ENCODE results near the gene CEP112.

CEP112 gene

GRCh38 chr17:65656390-65657250 is 535.3 kb downstream of the CEP112 start:
- DNase-seq (ENCODE audit: low read depth, low spot score), result no peak

GRCh38 chr17:65655706-65656105 is 536.2 kb downstream of the CEP112 start:
- no peak for DNase-seq (ENCODE audit: low read depth, low spot score)

GRCh38 chr17:65644545-65644944 is 547.4 kb downstream of the CEP112 start:
- no peak for DNase-seq (ENCODE audit: low read depth, low spot score)

GRCh38 chr17:65638221-65638975 is 553.5 kb downstream of the CEP112 start:
- DNase-seq (ENCODE audit: low read depth, low spot score), result no peak

GRCh38 chr17:65637786-65638185 is 554.1 kb downstream of the CEP112 start:
- DNase-seq (ENCODE audit: low read depth, low spot score), result no peak

- peak; percentile 30 for DNase-seq (ENCODE audit: low read depth, low spot score)
Observed at GRCh38 chr17:65634533-65634932, 557.4 kb downstream of the CEP112 start.

GRCh38 chr17:65633988-65634387 is 557.9 kb downstream of the CEP112 start:
- DNase-seq (ENCODE audit: low read depth, low spot score), result no peak

GRCh38 chr17:65633146-65633881 is 558.6 kb downstream of the CEP112 start:
- DNase-seq (ENCODE audit: low read depth, low spot score), result no peak

GRCh38 chr17:65630502-65630901 is 561.4 kb downstream of the CEP112 start:
- DNase-seq (ENCODE audit: low read depth, low spot score), result no peak

- DNase-seq (ENCODE audit: low read depth, low spot score), result peak; percentile 14
Observed at GRCh38 chr17:65629234-65629690, 562.7 kb downstream of the CEP112 start.

GRCh38 chr17:65628644-65629036 is 563.3 kb downstream of the CEP112 start:
- no peak for DNase-seq (ENCODE audit: low read depth, low spot score)

GRCh38 chr17:65627891-65628643 is 563.9 kb downstream of the CEP112 start:
- DNase-seq (ENCODE audit: low read depth, low spot score), result no peak

GRCh38 chr17:65627108-65627507 is 564.8 kb downstream of the CEP112 start:
- no peak for DNase-seq (ENCODE audit: low read depth, low spot score)

- DNase-seq (ENCODE audit: low read depth, low spot score), result no peak
Observed at GRCh38 chr17:65626451-65626850, 565.5 kb downstream of the CEP112 start.

GRCh38 chr17:65618516-65618915 is 573.4 kb downstream of the CEP112 start:
- DNase-seq (ENCODE audit: low read depth, low spot score), result no peak

GRCh38 chr17:65617496-65617895 is 574.4 kb downstream of the CEP112 start:
- DNase-seq (ENCODE audit: low read depth, low spot score), result no peak

- no peak for DNase-seq (ENCODE audit: low read depth, low spot score)
Observed at GRCh38 chr17:65609749-65610148, 582.2 kb downstream of the CEP112 start.

GRCh38 chr17:65609286-65609685 is 582.6 kb downstream of the CEP112 start:
- DNase-seq (ENCODE audit: low read depth, low spot score), result no peak

GRCh38 chr17:65604070-65604469 is 587.9 kb downstream of the CEP112 start:
- DNase-seq (ENCODE audit: low read depth, low spot score), result no peak

GRCh38 chr17:65601881-65602280 is 590.1 kb downstream of the CEP112 start:
- no peak for DNase-seq (ENCODE audit: low read depth, low spot score)

- no peak for DNase-seq (ENCODE audit: low read depth, low spot score)
Observed at GRCh38 chr17:65601145-65601544, 590.8 kb downstream of the CEP112 start.
